Left lobe of liver (tissue), 2 donors: ENCODE measurements around the gene CFAP97D2. TPM values are rescaled to one million over a fixed set of nuclear protein-coding genes. Genes with fewer than 3 reads are reported as not detected.
"Not testable (repeated sequence)": the region's sequence is repeated elsewhere in the genome, so short reads cannot be mapped to it uniquely, and the experiment has no call there.

ENCODE experiments used
- ATAC-seq: fragments of 200-7000 bp; cut with Tn5 transposase; one replicate; pipeline ENCODE4 v1.9.1; 2020; ENCODE audit warnings: mild to moderate bottlenecking, moderate library complexity
- DNase-seq: peaks from one replicate; pipeline ENCODE4 v3.0.0-alpha.2; 2020; ENCODE audit warnings: low spot score
- total RNA-seq: library from RNA; stranded (reverse); gene quantifications from one replicate; pipeline ENCODE4 v1.2.1, GENCODE V29; 2021
- donor health status: DM: no; HTN: no; CAD: no; lungs with moderate emphysema.
- donor health status: DM: no; HTN: yes; CAD: no.

The CFAP97D2 gene
- not detected for total RNA-seq

- ATAC-seq (no peak), DNase-seq (no peak)
Observed at GRCh38 chr13:114179087-114179658, at the start of gene CFAP97D2. CFAP97D2 (plus strand) TSS chr13:114179257; CDS start chr13:114179331, 74 bp downstream.

DNA sequence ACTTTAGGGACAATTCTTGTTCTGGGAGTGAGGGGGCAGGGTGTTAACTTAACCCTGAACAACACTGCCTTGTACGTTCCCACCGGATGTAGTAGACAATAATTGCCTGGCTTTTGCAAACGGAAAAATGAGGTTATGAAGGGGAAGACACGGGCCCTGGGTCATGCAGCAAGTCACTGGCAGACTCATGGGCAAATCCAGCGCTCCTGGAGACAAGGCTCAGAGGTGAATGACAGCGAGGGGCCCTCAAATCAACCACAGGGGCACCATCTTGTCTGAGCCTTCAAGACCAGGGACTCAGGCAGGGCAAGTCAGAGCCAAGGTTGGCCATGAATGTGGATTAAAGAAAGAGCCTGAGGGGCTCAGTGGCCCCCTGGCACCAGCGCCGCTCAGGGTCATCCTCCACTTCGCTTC is 49.4 kb upstream of the CFAP97D2 start:
- ATAC-seq (no peak), DNase-seq (no peak)

- peak; percentile 66 for ATAC-seq
- peak; percentile 66 for DNase-seq
Observed at GRCh38 chr13:114130131-114130836, 48.8 kb upstream of the CFAP97D2 start.

DNA sequence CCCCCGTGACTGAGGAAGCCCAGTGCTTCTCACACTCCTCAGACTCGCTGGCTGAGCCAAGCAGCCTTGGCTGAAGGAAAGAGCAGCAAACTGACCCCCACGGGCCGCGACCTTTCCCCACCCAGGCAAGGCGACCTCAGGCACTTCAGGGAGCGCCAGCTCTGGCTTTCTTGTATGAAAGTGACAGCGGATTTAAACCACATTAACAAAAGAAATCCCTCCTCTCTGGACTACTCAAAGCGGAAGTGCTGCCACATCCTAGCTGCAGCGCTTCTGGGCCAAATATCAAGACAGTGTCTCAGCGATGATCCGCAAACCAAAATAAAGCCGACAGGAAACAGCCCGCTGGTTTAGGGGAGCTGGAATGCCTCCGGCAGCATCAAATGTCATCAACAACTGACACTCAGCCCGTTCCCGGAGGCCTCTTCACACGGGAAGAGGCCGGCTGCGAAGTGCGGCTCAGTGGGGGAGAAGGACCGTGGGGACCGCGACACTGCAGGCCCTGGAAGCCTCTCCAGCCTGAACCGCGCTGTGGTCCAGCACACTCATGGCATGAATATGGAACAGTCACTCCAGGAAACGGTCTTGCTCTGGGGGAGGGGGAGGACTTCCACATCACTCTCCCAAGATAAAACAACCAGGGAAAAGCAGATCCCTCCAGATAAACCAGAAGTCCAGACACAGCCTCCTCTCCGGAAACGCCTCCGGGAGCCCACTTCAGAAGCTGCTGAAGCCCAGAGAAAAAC is 48.0 kb upstream of the CFAP97D2 start:
- ATAC-seq (no peak), DNase-seq (no peak)

DNA sequence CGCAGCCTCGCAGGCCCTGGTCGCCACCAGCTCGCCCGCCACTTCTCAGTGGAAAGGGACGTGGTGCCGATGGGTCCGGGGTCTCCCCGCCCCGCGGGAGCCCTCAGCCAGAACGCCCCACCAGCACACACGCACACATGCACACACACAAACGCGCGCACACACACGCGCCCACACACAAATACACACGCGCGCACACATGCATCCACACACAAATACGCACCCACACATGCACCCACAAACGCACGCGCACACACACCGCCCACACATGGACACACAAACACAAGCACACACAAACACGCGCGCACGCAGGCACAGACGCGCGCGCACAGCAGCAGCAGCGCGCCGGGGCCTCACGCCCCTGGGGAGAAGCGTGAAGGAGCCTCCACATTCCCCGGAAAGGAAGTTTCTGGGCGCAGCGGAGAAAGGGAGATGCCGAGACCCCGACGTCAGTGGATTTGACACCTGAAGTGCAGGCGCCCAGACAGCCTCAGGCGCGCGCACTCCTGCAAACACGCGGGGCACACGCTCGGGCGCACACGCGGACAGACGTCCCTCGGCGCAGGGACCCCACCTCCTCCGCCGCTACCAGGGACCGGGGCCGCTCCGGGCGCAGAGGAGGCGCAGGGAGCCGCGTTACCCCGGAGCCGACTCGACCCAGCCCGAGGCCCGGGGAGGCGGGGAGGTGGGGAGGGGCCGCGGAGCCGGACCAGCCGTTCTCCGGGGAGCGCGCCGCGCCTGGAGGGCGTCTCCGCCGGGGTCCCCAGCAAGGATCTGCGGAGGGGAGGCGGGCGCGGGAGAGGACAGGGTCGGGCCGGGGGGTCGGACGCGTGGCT is 47.3 kb upstream of the CFAP97D2 start:
- ATAC-seq: peak; percentile 21
- DNase-seq: no peak

DNA sequence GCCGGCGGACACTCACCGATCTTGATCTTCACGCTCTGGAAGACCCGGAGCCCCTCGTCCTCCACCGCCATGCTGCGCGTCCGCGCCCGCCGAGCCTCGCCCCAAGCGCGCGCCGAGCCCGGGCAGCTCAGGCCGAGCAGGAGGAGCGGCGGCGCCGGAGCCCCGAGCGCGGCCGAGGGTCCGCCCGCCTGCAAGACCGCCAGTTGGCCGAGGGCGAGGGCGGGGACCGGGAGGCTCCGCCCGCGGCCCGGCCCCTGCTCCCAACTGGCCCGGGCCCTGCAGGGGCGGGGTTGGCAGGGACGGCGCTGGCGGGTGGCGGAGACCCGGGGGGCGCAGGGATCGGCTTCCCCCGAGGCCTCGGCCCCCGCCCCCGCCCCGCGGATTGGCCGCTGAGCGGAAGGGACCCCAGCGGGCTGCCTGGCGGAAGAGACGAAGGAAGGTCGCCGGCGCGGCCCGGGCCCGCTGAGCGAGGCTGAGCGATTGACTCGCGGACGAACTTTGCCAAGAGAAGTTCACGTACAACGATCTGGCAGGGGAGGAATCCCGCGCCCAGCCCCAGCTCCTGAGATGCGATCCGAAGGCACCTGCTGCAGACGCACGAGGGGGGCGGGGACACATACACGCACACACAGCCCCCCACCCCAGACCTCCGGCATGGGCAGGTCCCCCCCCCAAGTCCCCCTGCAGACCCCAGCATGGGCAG is 46.5 kb upstream of the CFAP97D2 start, which contains the start of gene RASA3:
Gene RASA3, minus strand, starts transcription at position 205 of the 703 bp plus-strand sequence. Its CDS starts 134 bp downstream, at position 71.
- ATAC-seq (peak; percentile 90), DNase-seq (peak; percentile 81)

DNA sequence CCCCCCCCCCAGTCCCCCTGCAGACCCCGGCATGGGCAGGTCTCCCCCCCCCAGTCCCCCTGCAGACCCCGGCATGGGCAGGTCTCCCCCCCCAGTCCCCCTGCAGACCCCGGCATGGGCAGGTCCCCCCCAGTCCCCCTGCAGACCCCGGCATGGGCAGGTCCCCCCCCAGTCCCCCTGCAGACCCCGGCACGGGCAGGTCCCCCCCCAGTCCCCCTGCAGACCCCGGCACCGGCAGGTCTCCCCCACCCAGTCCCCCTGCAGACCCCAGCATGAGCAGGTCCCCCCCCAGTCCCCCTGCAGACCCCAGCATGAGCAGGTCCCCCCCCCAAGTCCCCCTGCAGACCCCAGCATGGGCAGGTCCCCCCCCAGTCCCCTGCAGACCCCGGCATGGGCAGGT is 45.9 kb upstream of the CFAP97D2 start:
- not testable (repeated sequence) for DNase-seq, ATAC-seq

DNA sequence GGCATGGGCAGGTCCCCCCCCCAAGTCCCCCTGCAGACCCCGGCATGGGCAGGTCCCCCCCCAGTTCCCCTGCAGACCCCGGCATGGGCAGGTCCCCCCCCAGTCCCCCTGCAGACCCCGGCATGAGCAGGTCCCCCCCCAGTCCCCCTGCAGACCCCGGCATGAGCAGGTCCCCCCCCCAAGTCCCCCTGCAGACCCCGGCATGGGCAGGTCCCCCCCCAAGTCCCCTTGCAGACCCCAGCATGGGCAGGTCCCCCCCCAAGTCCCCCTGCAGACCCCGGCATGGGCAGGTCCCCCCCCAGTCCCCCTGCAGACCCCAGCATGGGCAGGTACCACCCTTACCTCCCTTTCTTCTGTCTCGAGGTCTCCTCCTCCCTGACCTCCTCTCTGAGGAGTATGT is 45.5 kb upstream of the CFAP97D2 start:
- ATAC-seq, DNase-seq: not testable (repeated sequence)

GRCh38 chr13:114134111-114134943 is 44.7 kb upstream of the CFAP97D2 start:
- no peak for DNase-seq
- ATAC-seq: no peak

GRCh38 chr13:114134944-114135610 is 44.0 kb upstream of the CFAP97D2 start:
- ATAC-seq: no peak
- DNase-seq: no peak

GRCh38 chr13:114135731-114136171 is 43.3 kb upstream of the CFAP97D2 start:
- ATAC-seq: no peak
- no peak for DNase-seq

DNA sequence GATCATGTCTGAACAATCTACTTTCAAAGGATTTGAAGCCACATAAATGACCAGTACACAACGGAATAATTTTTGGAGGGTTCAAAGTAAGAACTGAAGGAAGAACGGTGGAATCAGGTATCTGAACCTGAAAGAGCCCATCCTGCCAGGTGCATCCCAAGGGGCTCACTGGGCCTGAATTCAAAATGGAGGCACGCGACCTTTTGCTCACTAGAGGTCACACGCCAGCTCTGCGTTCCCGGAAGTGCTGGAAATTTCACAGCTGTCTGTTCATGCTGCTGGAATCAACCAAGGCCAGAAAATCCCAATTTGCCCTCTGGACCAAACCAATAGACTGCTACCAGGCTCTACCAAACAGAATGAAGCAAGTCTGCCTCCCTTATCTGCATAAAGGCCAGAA is 42.5 kb upstream of the CFAP97D2 start:
- DNase-seq (no peak), ATAC-seq (no peak)

DNA sequence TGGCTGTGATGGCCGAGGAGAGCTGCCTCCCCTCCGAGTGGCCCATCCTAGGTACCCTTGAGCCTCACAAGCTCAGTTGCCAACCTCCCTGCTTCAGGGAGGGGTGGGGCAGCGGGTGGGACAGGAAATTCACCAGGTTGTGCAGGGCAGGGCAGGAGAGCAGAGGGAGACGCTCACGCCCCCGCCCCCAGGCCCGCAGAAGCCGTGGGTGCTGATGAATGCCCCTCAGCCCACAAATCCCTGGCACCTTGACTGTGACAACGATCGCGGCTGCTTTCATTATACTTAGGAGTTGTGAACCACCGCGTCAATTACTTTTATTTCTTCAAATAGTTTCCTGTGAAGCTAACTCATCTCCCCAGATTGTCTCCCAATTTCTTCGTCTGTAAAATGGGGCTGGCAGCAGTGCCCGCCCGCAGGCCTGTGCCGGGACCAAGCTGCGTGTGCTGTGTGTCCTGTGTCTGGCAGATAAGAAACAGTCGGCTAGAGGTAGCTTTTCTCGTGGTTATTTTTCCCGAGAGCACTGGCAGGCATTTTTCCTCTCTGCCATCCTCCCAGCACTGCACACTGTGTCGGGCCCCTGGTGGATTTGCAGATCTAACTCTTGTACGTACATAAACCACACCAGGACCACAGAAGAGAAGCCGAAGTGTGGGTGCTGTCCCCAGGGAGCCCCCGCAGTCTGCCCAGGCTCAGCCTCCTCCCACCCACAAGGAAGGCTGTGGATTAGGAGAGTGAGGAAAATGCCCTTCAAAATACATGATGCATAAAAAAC is 38.7 kb upstream of the CFAP97D2 start:
- no peak for DNase-seq
- ATAC-seq: no peak

GRCh38 chr13:114140906-114141250 is 38.2 kb upstream of the CFAP97D2 start:
- ATAC-seq: no peak
- DNase-seq: no peak

- no peak for ATAC-seq
- DNase-seq: no peak
Observed at GRCh38 chr13:114141261-114141996, 37.6 kb upstream of the CFAP97D2 start.

DNA sequence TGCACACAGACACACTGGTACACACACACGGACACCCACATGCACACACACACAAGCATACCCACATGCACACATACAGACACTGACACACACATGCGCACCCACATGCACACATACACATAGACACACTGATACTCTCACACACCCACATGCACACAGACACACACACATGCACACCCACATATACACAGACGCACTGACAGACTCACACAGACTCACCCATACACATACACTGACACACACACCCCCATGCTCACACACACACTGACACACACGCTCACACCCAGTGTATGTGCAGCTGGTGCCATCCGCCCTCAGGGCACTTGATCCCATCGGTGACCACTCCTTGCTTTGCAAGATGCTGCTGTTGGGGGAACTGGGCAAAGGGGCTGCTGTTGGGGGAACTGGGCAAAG is 36.9 kb upstream of the CFAP97D2 start:
- no peak for DNase-seq
- no peak for ATAC-seq
